Endothelial cell (in vitro differentiated cells): ENCODE data around the gene MTREX. TPM values are rescaled to one million over a fixed set of nuclear protein-coding genes. Genes with fewer than 3 reads are reported as not detected.
A peak's percentile ranks its signal among the peaks of the same experiment; 100 is the strongest.

Experiments used
- DNase-seq: peaks from one replicate; pipeline ENCODE4 v3.0.0; 2021; ENCODE audit warnings: low spot score
- H3K27ac Mint-ChIP-seq: one replicate; pipeline ENCODE4 v1.8.0; 2021; ENCODE audit warnings: mixed read lengths, inconsistent platforms; ENCODE audit not compliant: unreplicated experiment
- H3K27me3 Mint-ChIP-seq: one replicate; pipeline ENCODE4 v1.8.0; 2021; ENCODE audit warnings: mild to moderate bottlenecking, moderate library complexity, mixed read lengths, inconsistent platforms; ENCODE audit not compliant: unreplicated experiment
- H3K36me3 Mint-ChIP-seq: one replicate; pipeline ENCODE4 v1.8.0; 2021; ENCODE audit warnings: mild to moderate bottlenecking, low read depth, mixed read lengths, inconsistent platforms; ENCODE audit not compliant: unreplicated experiment
- H3K4me1 Mint-ChIP-seq: one replicate; pipeline ENCODE4 v1.8.0; 2021; ENCODE audit warnings: mild to moderate bottlenecking, mixed read lengths, inconsistent platforms; ENCODE audit not compliant: unreplicated experiment
- H3K4me3 Mint-ChIP-seq: one replicate; pipeline ENCODE4 v1.8.0; 2021; ENCODE audit warnings: mild to moderate bottlenecking, mixed read lengths, inconsistent platforms; ENCODE audit not compliant: unreplicated experiment
- H3K9me3 Mint-ChIP-seq: one replicate; pipeline ENCODE4 v1.8.0; 2021; ENCODE audit warnings: mixed read lengths, inconsistent platforms; ENCODE audit not compliant: unreplicated experiment
- total RNA-seq: library from RNA; stranded (reverse); fragmentation: NEBNext Ultra II Directional; extraction: Animal tissue kit (Norgen Biotek cat#: 25700); gene quantifications from one replicate; pipeline ENCODE4 v1.2.1, GENCODE V29; 2021; ENCODE audit not compliant: unreplicated experiment
- TF ChIP-seq, protein P1 (sequence below): fragments of 200-600 bp; sonication (generic); IDR thresholded peaks from one replicate; pipeline ENCODE4 v1.5.0; 2021; ENCODE audit warnings: antibody characterized with exemption; ENCODE audit not compliant: unreplicated experiment

Gene MTREX
- total RNA-seq, 1 donor from 2014 or later, result 54.4 TPM

GRCh38 chr5:55413644-55414043, 105.9 kb downstream of the MTREX start:
- TF ChIP-seq, protein P1, sequence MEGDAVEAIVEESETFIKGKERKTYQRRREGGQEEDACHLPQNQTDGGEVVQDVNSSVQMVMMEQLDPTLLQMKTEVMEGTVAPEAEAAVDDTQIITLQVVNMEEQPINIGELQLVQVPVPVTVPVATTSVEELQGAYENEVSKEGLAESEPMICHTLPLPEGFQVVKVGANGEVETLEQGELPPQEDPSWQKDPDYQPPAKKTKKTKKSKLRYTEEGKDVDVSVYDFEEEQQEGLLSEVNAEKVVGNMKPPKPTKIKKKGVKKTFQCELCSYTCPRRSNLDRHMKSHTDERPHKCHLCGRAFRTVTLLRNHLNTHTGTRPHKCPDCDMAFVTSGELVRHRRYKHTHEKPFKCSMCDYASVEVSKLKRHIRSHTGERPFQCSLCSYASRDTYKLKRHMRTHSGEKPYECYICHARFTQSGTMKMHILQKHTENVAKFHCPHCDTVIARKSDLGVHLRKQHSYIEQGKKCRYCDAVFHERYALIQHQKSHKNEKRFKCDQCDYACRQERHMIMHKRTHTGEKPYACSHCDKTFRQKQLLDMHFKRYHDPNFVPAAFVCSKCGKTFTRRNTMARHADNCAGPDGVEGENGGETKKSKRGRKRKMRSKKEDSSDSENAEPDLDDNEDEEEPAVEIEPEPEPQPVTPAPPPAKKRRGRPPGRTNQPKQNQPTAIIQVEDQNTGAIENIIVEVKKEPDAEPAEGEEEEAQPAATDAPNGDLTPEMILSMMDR, result no peak
- Mint-ChIP-seq H3K4me3 (no peak overlapping the region), H3K27ac (no peak overlapping the region), H3K9me3 (no peaks in the 10 kb centered on the region), H3K27me3 (no peaks in the 10 kb centered on the region), H3K4me1 (no peaks in the 10 kb centered on the region), H3K36me3 (peaks cover 3% of the 10 kb centered on the region)
- no peak for DNase-seq

- Mint-ChIP-seq H3K4me1 (no peaks in the 10 kb centered on the region), H3K9me3 (no peaks in the 10 kb centered on the region), H3K27me3 (no peaks in the 10 kb centered on the region), H3K36me3 (peaks cover 3% of the 10 kb centered on the region), H3K4me3 (no peak overlapping the region), H3K27ac (no peak overlapping the region)
- TF ChIP-seq, protein P1, result no peak
- DNase-seq, result no peak
Measured at GRCh38 chr5:55415071-55415470, 107.3 kb downstream of the MTREX start.

DNA sequence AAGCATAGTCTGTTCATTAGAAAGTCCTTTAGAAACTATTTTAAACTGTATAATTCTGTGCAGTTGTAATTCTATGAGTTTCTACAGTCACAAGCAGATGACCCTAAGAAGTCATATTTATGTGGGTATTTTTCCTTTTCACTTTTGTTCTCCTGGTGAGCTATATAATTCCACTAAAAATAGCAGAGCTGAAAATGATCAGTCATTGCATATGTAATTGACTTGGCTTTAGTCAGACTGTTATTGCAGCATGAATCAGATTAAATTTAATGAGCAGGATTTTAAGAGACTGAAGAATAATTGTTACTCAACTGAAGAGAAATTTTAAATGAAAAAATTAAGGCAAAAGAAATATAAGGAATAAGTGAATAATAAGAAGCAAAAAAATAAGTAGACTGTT, 108.5 kb downstream of the MTREX start:
- Mint-ChIP-seq H3K27me3 (no peaks in the 10 kb centered on the region), H3K4me1 (no peaks in the 10 kb centered on the region), H3K9me3 (no peaks in the 10 kb centered on the region), H3K4me3 (no peak overlapping the region), H3K27ac (no peak overlapping the region), H3K36me3 (peaks cover 3% of the 10 kb centered on the region)
- no peak for DNase-seq
- TF ChIP-seq, protein P1, result no peak

DNA sequence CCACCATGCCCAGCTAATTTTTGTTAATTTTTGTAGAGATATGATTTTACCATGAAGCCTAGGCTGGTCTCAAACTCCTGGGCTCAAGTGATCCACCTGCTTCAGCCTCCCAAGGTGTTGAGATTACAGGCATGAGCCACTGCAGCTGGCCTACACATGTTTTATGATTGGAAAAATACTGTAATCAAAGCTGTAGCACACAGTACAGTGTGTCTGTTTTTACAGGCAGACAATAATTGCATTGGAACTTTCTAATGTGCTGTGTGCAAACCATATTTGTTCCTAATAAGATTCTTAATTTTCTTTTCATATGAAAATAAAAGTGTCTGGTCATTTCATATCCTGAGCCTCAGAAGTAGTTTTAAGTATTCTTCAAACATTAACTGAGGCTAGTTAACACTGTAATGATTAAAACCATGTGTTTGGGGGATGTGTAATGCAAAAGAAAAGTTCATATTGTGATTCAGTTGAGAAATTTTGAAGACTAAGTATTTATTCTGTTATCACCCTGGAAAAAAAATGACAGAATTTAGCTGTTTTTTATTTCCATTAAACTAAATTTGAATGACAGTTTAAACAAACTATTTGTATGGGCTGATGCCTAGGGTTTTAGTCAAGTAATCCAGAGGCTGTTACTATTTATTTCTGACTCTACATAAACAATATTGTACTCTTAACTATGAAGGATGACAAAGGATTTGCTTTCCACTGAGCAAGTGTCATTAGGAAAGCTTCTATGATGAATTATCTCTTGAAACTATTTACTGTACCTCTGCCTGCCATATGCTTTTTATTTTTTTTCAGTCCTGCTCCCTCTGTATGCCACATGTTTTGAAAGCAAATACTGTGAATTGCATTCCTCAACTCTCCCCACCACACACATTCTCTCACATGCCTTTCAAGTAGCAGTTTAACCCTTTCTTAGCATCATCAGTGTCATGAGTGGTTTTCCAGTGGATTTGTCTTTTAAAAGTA, 111.5 kb downstream of the MTREX start:
- Mint-ChIP-seq H3K27ac (no peak overlapping the region), H3K9me3 (no peaks in the 10 kb centered on the region), H3K36me3 (peaks cover 18% of the 10 kb centered on the region), H3K4me3 (no peak overlapping the region), H3K27me3 (no peaks in the 10 kb centered on the region), H3K4me1 (no peaks in the 10 kb centered on the region)
- TF ChIP-seq, protein P1, result no peak
- DNase-seq, result no peak

GRCh38 chr5:55421074-55421529, 113.3 kb downstream of the MTREX start:
- Mint-ChIP-seq H3K4me1 (no peaks in the 10 kb centered on the region), H3K36me3 (peaks cover 15% of the 10 kb centered on the region), H3K4me3 (peak overlapping the region; percentile 1), H3K27ac (no peak overlapping the region), H3K27me3 (no peaks in the 10 kb centered on the region), H3K9me3 (no peaks in the 10 kb centered on the region)
- DNase-seq, result no peak
- TF ChIP-seq, protein P1, result no peak
